Activated T-helper 2 cell treated with anti-CD3 and anti-CD28 coated beads, Interferon-gamma antibody, Interleukin-2, Interleukin-4, amounts not matched to agents 10 μg/mL and 5 μg/mL and 100 μg/mL, durations not matched to agents 14 hours and 24 hours and 36 hours (primary cell): ENCODE results near the gene SLC2A13. TPM values are rescaled to one million over a fixed set of nuclear protein-coding genes. Genes with fewer than 3 reads are reported as not detected.
"Not testable (repeated sequence)": the region's sequence is repeated elsewhere in the genome, so short reads cannot be mapped to it uniquely, and the experiment has no call there.

Experiments used
- DNase-seq: peaks from one replicate; pipeline ENCODE4 v3.0.0; 2021; ENCODE audit warnings: low spot score
- H3K27ac Mint-ChIP-seq: one replicate; pipeline ENCODE4 v1.8.0; 2021; ENCODE audit warnings: mixed read lengths
- H3K27me3 Mint-ChIP-seq: one replicate; pipeline ENCODE4 v1.8.0; 2021; ENCODE audit warnings: low read depth, mixed read lengths
- H3K36me3 Mint-ChIP-seq: one replicate; pipeline ENCODE4 v1.8.0; 2021; ENCODE audit warnings: low read depth, mixed read lengths
- H3K4me1 Mint-ChIP-seq: one replicate; pipeline ENCODE4 v1.8.0; 2021; ENCODE audit warnings: low read depth, mixed read lengths
- H3K4me3 Mint-ChIP-seq: one replicate; pipeline ENCODE4 v1.8.0; 2021; ENCODE audit warnings: low read depth, mild to moderate bottlenecking, moderate library complexity, mixed read lengths
- H3K9me3 Mint-ChIP-seq: one replicate; pipeline ENCODE4 v1.8.0; 2021; ENCODE audit warnings: mixed read lengths
- intact Hi-C: fragments of 100-400 bp; cut with micrococcal nuclease; formaldehyde crosslinking; loops from one replicate; pipeline ENCODE4 v1.15.1; 2023
- total RNA-seq: library from RNA; stranded (reverse); gene quantifications from 2 replicates; pipeline ENCODE4 v1.2.3, GENCODE V29; 2022

The SLC2A13 gene
- total RNA-seq, 1 donor from 2014 or later: 2.5 TPM

DNA sequence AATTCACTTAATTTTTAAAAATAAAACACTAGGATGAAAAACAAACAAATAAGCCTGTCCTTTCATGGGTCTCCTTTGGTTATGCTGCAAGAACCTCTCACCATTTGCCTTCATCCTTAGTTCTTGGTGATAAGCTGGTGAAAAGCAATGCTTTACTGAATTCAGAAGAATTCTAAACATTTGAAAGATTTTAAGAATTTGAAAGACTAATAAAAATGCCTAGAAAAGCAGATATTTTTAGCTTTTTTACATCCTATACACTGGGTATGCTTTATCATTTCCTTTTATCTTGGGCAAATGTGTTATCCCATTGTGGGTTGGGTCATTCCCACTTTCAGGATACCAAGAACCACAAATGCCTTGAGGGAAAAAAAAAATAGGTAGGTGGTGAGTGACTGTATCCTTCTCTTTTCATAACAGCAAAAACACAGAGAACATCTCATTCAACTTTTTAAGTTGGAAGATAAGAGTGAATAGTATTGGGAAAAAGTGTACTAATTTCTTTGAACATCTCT lies 289.2 kb downstream of the SLC2A13 start:
- Mint-ChIP-seq H3K4me1 (no peaks in the 10 kb centered on the region), H3K4me3 (no peak overlapping the region), H3K27ac (no peak overlapping the region), H3K9me3 (no peaks in the 10 kb centered on the region), H3K36me3 (no peaks in the 10 kb centered on the region), H3K27me3 (peaks cover 3% of the 10 kb centered on the region)
- no peak for DNase-seq
- intact Hi-C loops: no loop called here

- Mint-ChIP-seq H3K4me3 (no peak overlapping the region), H3K27ac (no peak overlapping the region), H3K36me3 (no peaks in the 10 kb centered on the region), H3K4me1 (no peaks in the 10 kb centered on the region), H3K27me3 (peaks cover 4% of the 10 kb centered on the region), H3K9me3 (no peaks in the 10 kb centered on the region)
- intact Hi-C loops: no loop called here
- no peak for DNase-seq
Measured at GRCh38 chr12:39815746-39816145, 290.1 kb downstream of the SLC2A13 start.

- no peak overlapping the region for H3K4me3 Mint-ChIP-seq
- H3K4me1 Mint-ChIP-seq: no peaks in the 10 kb centered on the region
- H3K9me3 Mint-ChIP-seq: no peaks in the 10 kb centered on the region
- H3K36me3 Mint-ChIP-seq: no peaks in the 10 kb centered on the region
- no peak for DNase-seq
- no peak overlapping the region for H3K27ac Mint-ChIP-seq
- intact Hi-C loops: no loop called here
- H3K27me3 Mint-ChIP-seq: peaks cover 5% of the 10 kb centered on the region
Measured at GRCh38 chr12:39814626-39815025, 291.3 kb downstream of the SLC2A13 start.

DNA sequence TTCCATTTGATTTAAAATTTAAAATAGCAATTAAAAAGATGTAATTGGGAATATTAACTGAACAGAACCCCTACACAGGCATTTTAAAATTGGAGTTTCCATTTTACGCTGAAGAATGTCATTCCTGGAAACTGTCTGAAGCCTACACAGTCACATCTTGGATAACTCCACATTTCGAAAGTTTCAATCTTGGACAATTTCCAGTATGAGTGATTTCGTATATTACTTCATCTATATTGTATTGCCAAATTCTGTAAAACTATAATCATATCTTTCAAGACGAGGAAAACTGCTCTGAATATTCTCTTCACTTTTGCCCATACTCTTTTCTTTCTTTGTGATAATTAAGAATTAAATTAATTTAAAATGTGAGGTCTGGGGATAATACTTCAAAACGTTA lies 292.1 kb downstream of the SLC2A13 start:
- Mint-ChIP-seq H3K27me3 (peaks cover 5% of the 10 kb centered on the region), H3K4me3 (no peak overlapping the region), H3K36me3 (no peaks in the 10 kb centered on the region), H3K9me3 (no peaks in the 10 kb centered on the region), H3K27ac (no peak overlapping the region), H3K4me1 (no peaks in the 10 kb centered on the region)
- intact Hi-C loops: no loop called here
- no peak for DNase-seq

DNA sequence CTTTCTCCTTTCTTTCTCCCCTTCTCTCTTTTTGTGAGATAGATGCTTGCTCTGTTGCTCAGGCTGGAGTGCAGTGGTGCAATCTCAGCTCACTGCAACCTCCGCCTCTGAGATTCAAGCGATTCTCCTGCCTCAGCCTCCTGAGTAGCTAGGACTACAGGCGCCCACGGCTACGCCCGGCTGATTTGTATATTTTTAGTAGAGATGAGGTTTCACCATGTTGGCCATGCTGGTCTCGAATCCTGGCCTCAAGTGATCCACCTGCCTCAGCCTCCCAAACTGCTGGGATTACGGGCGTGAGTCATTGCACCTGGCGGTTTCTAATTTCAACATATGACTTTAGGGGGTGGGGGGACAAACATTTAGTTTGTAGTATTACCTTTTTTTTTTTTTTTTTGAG lies 293.4 kb downstream of the SLC2A13 start:
- H3K9me3 Mint-ChIP-seq, intact Hi-C loops, H3K27ac Mint-ChIP-seq, H3K36me3 Mint-ChIP-seq, DNase-seq, H3K4me1 Mint-ChIP-seq, H3K27me3 Mint-ChIP-seq, H3K4me3 Mint-ChIP-seq: not testable (repeated sequence)

- no peak for DNase-seq
- no peak overlapping the region for H3K4me3 Mint-ChIP-seq
- intact Hi-C loops: no loop called here
- H3K27me3 Mint-ChIP-seq: peaks cover 2% of the 10 kb centered on the region
- H3K36me3 Mint-ChIP-seq: no peaks in the 10 kb centered on the region
- no peaks in the 10 kb centered on the region for H3K4me1 Mint-ChIP-seq
- no peaks in the 10 kb centered on the region for H3K9me3 Mint-ChIP-seq
- H3K27ac Mint-ChIP-seq: no peak overlapping the region
Measured at GRCh38 chr12:39807043-39807442, 298.8 kb downstream of the SLC2A13 start.

DNA sequence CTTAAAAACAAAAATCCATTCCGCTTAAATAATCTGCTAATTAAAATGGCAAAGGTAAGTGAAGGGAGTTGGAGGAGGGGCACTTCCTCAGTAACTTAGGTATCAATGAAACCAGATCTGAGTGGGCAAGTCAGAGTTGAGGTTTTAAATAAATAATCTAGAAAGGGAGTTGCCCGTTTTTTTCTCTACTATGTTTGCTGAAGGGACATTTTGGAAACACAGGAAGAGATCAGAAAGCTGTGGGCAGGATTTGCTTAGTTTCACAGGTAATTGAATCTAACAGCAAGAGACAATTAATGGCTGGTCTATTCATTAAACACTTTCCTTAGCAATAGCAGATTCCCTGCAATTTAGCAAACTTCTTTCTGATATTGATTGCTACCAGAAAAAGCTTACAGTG lies 300.2 kb downstream of the SLC2A13 start:
- no peaks in the 10 kb centered on the region for H3K9me3 Mint-ChIP-seq
- no peak overlapping the region for H3K4me3 Mint-ChIP-seq
- H3K27ac Mint-ChIP-seq: no peak overlapping the region
- intact Hi-C loops: no loop called here
- no peaks in the 10 kb centered on the region for H3K4me1 Mint-ChIP-seq
- DNase-seq: no peak
- no peaks in the 10 kb centered on the region for H3K36me3 Mint-ChIP-seq
- no peaks in the 10 kb centered on the region for H3K27me3 Mint-ChIP-seq

GRCh38 chr12:39804898-39805297 lies 301.0 kb downstream of the SLC2A13 start:
- no peaks in the 10 kb centered on the region for H3K4me1 Mint-ChIP-seq
- H3K36me3 Mint-ChIP-seq: no peaks in the 10 kb centered on the region
- intact Hi-C loops: no loop called here
- H3K27ac Mint-ChIP-seq: no peak overlapping the region
- no peaks in the 10 kb centered on the region for H3K9me3 Mint-ChIP-seq
- no peak overlapping the region for H3K4me3 Mint-ChIP-seq
- DNase-seq: no peak
- H3K27me3 Mint-ChIP-seq: no peaks in the 10 kb centered on the region

- no peak for DNase-seq
- Mint-ChIP-seq H3K27me3 (no peaks in the 10 kb centered on the region), H3K4me3 (no peak overlapping the region), H3K9me3 (no peaks in the 10 kb centered on the region), H3K27ac (no peak overlapping the region), H3K4me1 (no peaks in the 10 kb centered on the region), H3K36me3 (no peaks in the 10 kb centered on the region)
- intact Hi-C loops: no loop called here
Measured at GRCh38 chr12:39804479-39804878, 301.4 kb downstream of the SLC2A13 start.

GRCh38 chr12:39803151-39803550 lies 302.7 kb downstream of the SLC2A13 start:
- no peak for DNase-seq
- Mint-ChIP-seq H3K36me3 (no peaks in the 10 kb centered on the region), H3K9me3 (no peaks in the 10 kb centered on the region), H3K27ac (no peak overlapping the region), H3K4me3 (no peak overlapping the region), H3K4me1 (no peaks in the 10 kb centered on the region), H3K27me3 (no peaks in the 10 kb centered on the region)
- intact Hi-C loops: no loop called here

GRCh38 chr12:39798977-39799376 lies 306.9 kb downstream of the SLC2A13 start:
- intact Hi-C loops: no loop called here
- Mint-ChIP-seq H3K36me3 (no peaks in the 10 kb centered on the region), H3K27ac (no peak overlapping the region), H3K27me3 (no peaks in the 10 kb centered on the region), H3K4me1 (no peaks in the 10 kb centered on the region), H3K9me3 (no peaks in the 10 kb centered on the region), H3K4me3 (no peak overlapping the region)
- DNase-seq: no peak

DNA sequence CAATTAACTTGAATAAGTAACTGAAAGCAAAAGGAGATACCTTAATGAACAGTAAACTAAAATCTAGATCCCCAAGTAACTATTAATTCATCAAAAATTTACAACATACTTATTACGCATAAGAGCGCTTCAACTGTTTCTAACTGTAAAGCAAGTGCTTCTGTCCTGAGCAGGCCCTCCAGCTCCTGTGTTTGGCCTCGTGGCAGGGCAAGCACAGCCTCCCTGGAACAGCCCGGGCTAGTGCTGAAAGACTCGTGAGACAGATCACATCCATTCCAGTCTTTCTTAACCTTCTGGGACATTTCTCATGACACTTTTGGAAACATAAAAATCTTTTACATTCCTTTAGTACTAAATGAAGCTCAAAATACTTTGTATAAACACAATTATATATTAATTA lies 307.5 kb downstream of the SLC2A13 start:
- no peak overlapping the region for H3K27ac Mint-ChIP-seq
- no peak overlapping the region for H3K4me3 Mint-ChIP-seq
- no peak for DNase-seq
- H3K27me3 Mint-ChIP-seq: no peaks in the 10 kb centered on the region
- H3K36me3 Mint-ChIP-seq: no peaks in the 10 kb centered on the region
- no peaks in the 10 kb centered on the region for H3K4me1 Mint-ChIP-seq
- no peaks in the 10 kb centered on the region for H3K9me3 Mint-ChIP-seq
- intact Hi-C loops: no loop called here

DNA sequence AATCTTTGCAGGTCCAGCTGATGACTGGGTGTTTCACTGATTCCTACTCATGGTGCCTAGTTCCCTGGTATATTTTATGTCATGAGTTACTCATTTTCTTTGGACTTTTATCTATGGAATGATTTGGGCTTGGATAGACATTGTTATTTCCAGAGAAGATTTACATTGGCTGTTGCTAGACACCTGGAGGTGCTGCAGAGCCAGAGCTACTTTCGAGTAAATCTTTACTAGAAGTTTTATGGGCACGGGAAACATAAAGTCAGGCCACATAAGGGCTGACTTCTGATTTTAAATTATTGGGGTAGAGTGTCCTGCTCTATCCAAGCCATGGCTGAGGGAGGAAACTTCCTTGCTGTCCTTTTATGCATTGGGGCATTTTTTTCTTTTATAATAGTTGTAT lies 310.4 kb downstream of the SLC2A13 start:
- Mint-ChIP-seq H3K27ac (no peak overlapping the region), H3K9me3 (no peaks in the 10 kb centered on the region), H3K4me1 (no peaks in the 10 kb centered on the region), H3K27me3 (no peaks in the 10 kb centered on the region), H3K36me3 (no peaks in the 10 kb centered on the region), H3K4me3 (no peak overlapping the region)
- no peak for DNase-seq
- intact Hi-C loops: no loop called here

GRCh38 chr12:39792938-39793337 lies 312.9 kb downstream of the SLC2A13 start:
- Mint-ChIP-seq H3K27me3 (no peaks in the 10 kb centered on the region), H3K9me3 (no peaks in the 10 kb centered on the region), H3K36me3 (no peaks in the 10 kb centered on the region), H3K4me3 (no peak overlapping the region), H3K27ac (no peak overlapping the region), H3K4me1 (no peaks in the 10 kb centered on the region)
- intact Hi-C loops: no loop called here
- no peak for DNase-seq
